ENCODE measurements around the gene BTBD19. TPM values are rescaled to one million over a fixed set of nuclear protein-coding genes. Genes with fewer than 3 reads are reported as not detected.

The BTBD19 gene
- total RNA-seq, 1 donor from 2014 or later, result 5.5 TPM

- H3K4me3 Mint-ChIP-seq, result peak overlapping the region; percentile 87
- peak overlapping the region; percentile 91 for H3K27ac Mint-ChIP-seq (ENCODE audit: unreplicated experiment)
- peaks cover 31% of the 10 kb centered on the region for H3K4me1 Mint-ChIP-seq
- TF ChIP-seq, protein P1, sequence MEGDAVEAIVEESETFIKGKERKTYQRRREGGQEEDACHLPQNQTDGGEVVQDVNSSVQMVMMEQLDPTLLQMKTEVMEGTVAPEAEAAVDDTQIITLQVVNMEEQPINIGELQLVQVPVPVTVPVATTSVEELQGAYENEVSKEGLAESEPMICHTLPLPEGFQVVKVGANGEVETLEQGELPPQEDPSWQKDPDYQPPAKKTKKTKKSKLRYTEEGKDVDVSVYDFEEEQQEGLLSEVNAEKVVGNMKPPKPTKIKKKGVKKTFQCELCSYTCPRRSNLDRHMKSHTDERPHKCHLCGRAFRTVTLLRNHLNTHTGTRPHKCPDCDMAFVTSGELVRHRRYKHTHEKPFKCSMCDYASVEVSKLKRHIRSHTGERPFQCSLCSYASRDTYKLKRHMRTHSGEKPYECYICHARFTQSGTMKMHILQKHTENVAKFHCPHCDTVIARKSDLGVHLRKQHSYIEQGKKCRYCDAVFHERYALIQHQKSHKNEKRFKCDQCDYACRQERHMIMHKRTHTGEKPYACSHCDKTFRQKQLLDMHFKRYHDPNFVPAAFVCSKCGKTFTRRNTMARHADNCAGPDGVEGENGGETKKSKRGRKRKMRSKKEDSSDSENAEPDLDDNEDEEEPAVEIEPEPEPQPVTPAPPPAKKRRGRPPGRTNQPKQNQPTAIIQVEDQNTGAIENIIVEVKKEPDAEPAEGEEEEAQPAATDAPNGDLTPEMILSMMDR (conservative IDR thresholded peaks at IDR 0.05), result no peak
- no peaks in the 10 kb centered on the region for H3K9me3 Mint-ChIP-seq
- H3K27me3 Mint-ChIP-seq (ENCODE audit: low read depth), result peaks cover 4% of the 10 kb centered on the region
- DNase-seq (ENCODE audit: low read depth, low spot score), result no peak
- peaks cover 5% of the 10 kb centered on the region for H3K36me3 Mint-ChIP-seq (ENCODE audit: low read depth)
Measured at GRCh38 chr1:44801491-44802305, 6.6 kb upstream of the BTBD19 start.

GRCh38 chr1:44802306-44803061, 5.8 kb upstream of the BTBD19 start:
- no peaks in the 10 kb centered on the region for H3K9me3 Mint-ChIP-seq
- peaks cover 4% of the 10 kb centered on the region for H3K27me3 Mint-ChIP-seq (ENCODE audit: low read depth)
- peaks cover 9% of the 10 kb centered on the region for H3K36me3 Mint-ChIP-seq (ENCODE audit: low read depth)
- peak; percentile 49 for DNase-seq (ENCODE audit: low read depth, low spot score)
- H3K4me1 Mint-ChIP-seq, result peaks cover 39% of the 10 kb centered on the region
- peak overlapping the region; percentile 91 for H3K27ac Mint-ChIP-seq (ENCODE audit: unreplicated experiment)
- TF ChIP-seq, protein P1 (conservative IDR thresholded peaks at IDR 0.05), result no peak
- H3K4me3 Mint-ChIP-seq, result peak overlapping the region; percentile 84

- H3K9me3 Mint-ChIP-seq, result no peaks in the 10 kb centered on the region
- no peak for DNase-seq (ENCODE audit: low read depth, low spot score)
- H3K27ac Mint-ChIP-seq (ENCODE audit: unreplicated experiment), result peak overlapping the region; percentile 83
- peaks cover 44% of the 10 kb centered on the region for H3K4me1 Mint-ChIP-seq
- TF ChIP-seq, protein P1 (conservative IDR thresholded peaks at IDR 0.05), result no peak
- peak overlapping the region; percentile 84 for H3K4me3 Mint-ChIP-seq
- H3K27me3 Mint-ChIP-seq (ENCODE audit: low read depth), result peaks cover 4% of the 10 kb centered on the region
- H3K36me3 Mint-ChIP-seq (ENCODE audit: low read depth), result peaks cover 9% of the 10 kb centered on the region
Measured at GRCh38 chr1:44803062-44803311, 5.3 kb upstream of the BTBD19 start.

GRCh38 chr1:44803312-44804095, 4.8 kb upstream of the BTBD19 start:
- TF ChIP-seq, protein P1 (conservative IDR thresholded peaks at IDR 0.05), result no peak
- Mint-ChIP-seq H3K9me3 (no peaks in the 10 kb centered on the region), H3K4me3 (peak overlapping the region; percentile 84), H3K4me1 (peaks cover 49% of the 10 kb centered on the region), H3K27me3 (ENCODE audit: low read depth) (peaks cover 4% of the 10 kb centered on the region), H3K36me3 (ENCODE audit: low read depth) (peaks cover 9% of the 10 kb centered on the region), H3K27ac (ENCODE audit: unreplicated experiment) (peak overlapping the region; percentile 83)
- DNase-seq (ENCODE audit: low read depth, low spot score), result no peak

GRCh38 chr1:44805311-44806024, 2.9 kb upstream of the BTBD19 start:
- Mint-ChIP-seq H3K4me3 (peak overlapping the region; percentile 47), H3K27ac (ENCODE audit: unreplicated experiment) (no peak overlapping the region), H3K9me3 (no peaks in the 10 kb centered on the region), H3K27me3 (ENCODE audit: low read depth) (peaks cover 4% of the 10 kb centered on the region), H3K4me1 (peaks cover 55% of the 10 kb centered on the region), H3K36me3 (ENCODE audit: low read depth) (peaks cover 9% of the 10 kb centered on the region)
- DNase-seq (ENCODE audit: low read depth, low spot score), result no peak
- TF ChIP-seq, protein P1 (conservative IDR thresholded peaks at IDR 0.05), result no peak
